AG10803 (cell line): Measurements from ENCODE around the gene ARL1.
A peak's percentile ranks its signal among the peaks of the same experiment; 100 is the strongest.
"Not testable (repeated sequence)": the region's sequence is repeated elsewhere in the genome, so short reads cannot be mapped to it uniquely, and the experiment has no call there.

Experiments used
- DNase-seq: peaks from one replicate; pipeline ENCODE4 v3.0.0; 2010; ENCODE audit warnings: low read depth
- H3K4me3 ChIP-seq: 2 replicates; pipeline ENCODE4 v1.5.1; 2011; ENCODE audit warnings: mild to moderate bottlenecking, low read length, control low read depth
- CTCF ChIP-seq: conservative IDR thresholded peaks from 2 replicates; pipeline ENCODE4 v1.5.1; 2011; ENCODE audit warnings: mild to moderate bottlenecking, low read length, control low read depth, inconsistent platforms

Gene ARL1

GRCh38 chr12:101424620-101425019 is 17.0 kb upstream of the ARL1 start:
- DNase-seq = no peak
- TF ChIP-seq CTCF = no peak
- no peak overlapping the region for H3K4me3 ChIP-seq

- H3K4me3 ChIP-seq, DNase-seq: not testable (repeated sequence)
Observed at GRCh38 chr12:101422066-101422465, 14.5 kb upstream of the ARL1 start.

- TF ChIP-seq CTCF = no peak
- H3K4me3 ChIP-seq = no peak overlapping the region
- DNase-seq = no peak
Observed at GRCh38 chr12:101415228-101415627, 7.7 kb upstream of the ARL1 start.

GRCh38 chr12:101414533-101415119 is 7.1 kb upstream of the ARL1 start:
- peak; percentile 70 for TF ChIP-seq CTCF
- DNase-seq = peak; percentile 61

GRCh38 chr12:101410169-101410568 is 2.6 kb upstream of the ARL1 start:
- H3K4me3 ChIP-seq, DNase-seq: not testable (repeated sequence)

More at GRCh38 chr12:101414533-101415119, 7.1 kb upstream of the ARL1 start:
- no peak overlapping the region for H3K4me3 ChIP-seq

- H3K4me3 ChIP-seq = peak overlapping the region; percentile 88
- no peak for TF ChIP-seq CTCF
- DNase-seq = no peak
Observed at GRCh38 chr12:101407049-101407435, 530 bp downstream of the ARL1 start.

- DNase-seq, H3K4me3 ChIP-seq: not testable (repeated sequence)
Observed at GRCh38 chr12:101391181-101391580, 16.4 kb downstream of the ARL1 start.

- H3K4me3 ChIP-seq = no peak overlapping the region
- no peak for DNase-seq
- TF ChIP-seq CTCF = no peak
Observed at GRCh38 chr12:101379149-101379548, 28.4 kb downstream of the ARL1 start.

- DNase-seq = no peak
- TF ChIP-seq CTCF = no peak
- H3K4me3 ChIP-seq = no peak overlapping the region
Observed at GRCh38 chr12:101375573-101375972, 32.0 kb downstream of the ARL1 start.
